ENCODE measurements around the gene EIF4EBP2. TPM values are rescaled to one million over a fixed set of nuclear protein-coding genes. Genes with fewer than 3 reads are reported as not detected.

Gene EIF4EBP2
- polyA plus RNA-seq, 1 experiment: 31.2 TPM

- Histone ChIP-seq H3K4me3 (ENCODE audit: low read depth, low read length) (no peak overlapping the region), H3K27ac (ENCODE audit: low read depth, low read length) (no peak overlapping the region), H3K27me3 (ENCODE audit: control insufficient read depth, insufficient read depth, low read length) (peaks cover 2% of the 10 kb centered on the region), H3K9me3 (ENCODE audit: control insufficient read depth, insufficient read depth, low read length) (no peaks in the 10 kb centered on the region)
- ChIA-PET CTCF (interaction anchor here (1.0 to 2.2 kb wide), 2 partner anchors 86 to 137 kb away, joined by 4 to 10 read pairs; no protein-coding TSS in a partner anchor), POLR2A (no interaction called here)
- TF ChIP-seq CTCF (IDR thresholded peaks at IDR 0.05; ENCODE audit: low read depth, low read length): no peak
- DNase-seq (ENCODE audit: low read depth, low spot score): no peak
These were observed 45.5 kb upstream of the EIF4EBP2 start for GRCh38 chr10:70358446-70358845.

DNA sequence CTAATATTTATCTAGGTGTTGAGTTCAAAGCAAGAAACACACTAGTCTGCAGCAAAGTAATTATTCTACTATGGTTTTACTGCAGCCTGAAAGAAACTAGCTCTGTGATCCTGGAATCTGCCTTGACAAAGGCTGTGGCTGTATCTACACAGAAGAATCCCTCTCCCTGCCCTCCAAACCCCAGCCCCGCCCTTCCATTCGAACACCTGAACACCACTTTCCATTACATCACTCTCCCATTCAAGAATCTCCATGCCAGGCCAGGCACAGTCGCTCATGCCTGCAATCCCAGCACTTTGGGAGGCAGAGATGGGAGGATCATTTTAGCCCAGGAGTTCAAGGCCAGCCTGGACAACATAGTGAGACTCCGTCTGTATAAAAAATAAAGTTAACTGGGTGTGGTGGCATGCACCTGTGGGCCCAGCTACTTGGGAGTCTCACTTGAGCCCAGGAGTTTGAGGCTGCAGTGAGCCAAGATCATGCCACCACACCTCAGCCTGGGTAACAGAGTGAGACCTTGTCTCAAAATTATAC lies 44.9 kb upstream of the EIF4EBP2 start:
- POLR2A ChIA-PET: interaction anchor here (0.8 kb wide), 1 partner anchor 61 kb away, joined by 5 read pairs; no protein-coding TSS in a partner anchor
- no peak for TF ChIP-seq CTCF (IDR thresholded peaks at IDR 0.05; ENCODE audit: low read depth, low read length)
- H3K27me3 ChIP-seq (ENCODE audit: control insufficient read depth, insufficient read depth, low read length): peaks cover 2% of the 10 kb centered on the region

DNA sequence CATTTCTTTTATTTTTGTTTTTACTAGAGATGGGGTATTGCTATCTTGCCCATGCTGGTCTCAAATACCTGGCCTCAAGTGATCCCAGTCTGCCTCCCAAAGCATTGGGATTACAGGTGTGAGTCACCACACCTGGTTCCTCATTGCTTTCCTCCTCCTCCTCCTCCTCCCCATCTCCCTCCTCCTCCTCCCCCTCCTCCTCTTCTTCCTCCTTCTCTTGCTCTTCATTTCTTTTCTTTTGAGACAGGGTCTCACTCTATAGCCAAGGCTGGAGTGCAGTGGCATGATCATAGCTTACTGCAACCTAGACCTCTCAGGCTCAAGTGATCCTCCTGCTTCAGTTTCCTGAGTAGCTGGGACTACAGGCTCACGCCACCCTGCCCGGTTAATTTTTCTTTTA lies 43.7 kb upstream of the EIF4EBP2 start:
- H3K27me3 ChIP-seq (ENCODE audit: control insufficient read depth, insufficient read depth, low read length): peaks cover 2% of the 10 kb centered on the region
- no peak for DNase-seq (ENCODE audit: low read depth, low spot score)
- no peak overlapping the region for H3K27ac ChIP-seq (ENCODE audit: low read depth, low read length)
- H3K9me3 ChIP-seq (ENCODE audit: control insufficient read depth, insufficient read depth, low read length): no peaks in the 10 kb centered on the region
- ChIA-PET CTCF (interaction anchor here (0.7 to 2.2 kb wide), 3 partner anchors 116 to 139 kb away, joined by 3 to 10 read pairs (median 5); no protein-coding TSS in a partner anchor), POLR2A (no interaction called here)
- no peak overlapping the region for H3K4me3 ChIP-seq (ENCODE audit: low read depth, low read length)
- no peak for TF ChIP-seq CTCF (IDR thresholded peaks at IDR 0.05; ENCODE audit: low read depth, low read length)

More for the DNA sequence above, 44.9 kb upstream of the EIF4EBP2 start:
- H3K4me3 ChIP-seq (ENCODE audit: low read depth, low read length): no peak overlapping the region
- DNase-seq (ENCODE audit: low read depth, low spot score): no peak
- no peak overlapping the region for H3K27ac ChIP-seq (ENCODE audit: low read depth, low read length)
- CTCF ChIA-PET: interaction anchor here (0.9 to 2.2 kb wide), 3 partner anchors 87 to 137 kb away, joined by 3 to 10 read pairs (median 4); no protein-coding TSS in a partner anchor
- no peaks in the 10 kb centered on the region for H3K9me3 ChIP-seq (ENCODE audit: control insufficient read depth, insufficient read depth, low read length)

GRCh38 chr10:70362328-70362727 lies 41.6 kb upstream of the EIF4EBP2 start:
- CTCF ChIA-PET: interaction anchor here (1.6 to 7.0 kb wide), 2 partner anchors 14 to 141 kb away, joined by 4 to 300 read pairs; no protein-coding TSS in a partner anchor
- H3K4me3 ChIP-seq (ENCODE audit: low read depth, low read length): no peak overlapping the region
- H3K9me3 ChIP-seq (ENCODE audit: control insufficient read depth, insufficient read depth, low read length): no peaks in the 10 kb centered on the region
- no peak for DNase-seq (ENCODE audit: low read depth, low spot score)
- TF ChIP-seq CTCF (IDR thresholded peaks at IDR 0.05; ENCODE audit: low read depth, low read length): no peak
- no peak overlapping the region for H3K27ac ChIP-seq (ENCODE audit: low read depth, low read length)
- POLR2A ChIA-PET: no interaction called here
- no peaks in the 10 kb centered on the region for H3K27me3 ChIP-seq (ENCODE audit: control insufficient read depth, insufficient read depth, low read length)

DNA sequence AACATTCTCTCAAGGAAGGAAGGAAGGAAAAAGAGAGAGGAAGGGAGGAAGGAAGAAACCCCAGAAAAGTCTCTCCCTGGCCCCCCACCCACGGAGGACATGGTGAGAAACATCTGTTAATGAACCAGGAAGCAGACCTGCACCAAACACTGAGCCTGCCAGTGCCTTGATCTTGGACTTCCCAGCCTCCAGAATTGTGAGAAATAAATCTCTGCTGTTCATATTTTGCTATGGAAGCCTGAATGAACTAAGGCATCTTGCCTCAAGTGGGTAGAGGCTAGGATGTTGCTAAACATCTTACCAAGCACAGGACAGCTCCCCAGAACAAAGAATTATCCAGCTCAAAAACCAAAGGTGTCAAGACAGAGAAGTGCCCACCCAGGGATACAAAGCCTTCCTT lies 40.7 kb upstream of the EIF4EBP2 start:
- CTCF ChIA-PET: interaction anchor here (0.6 to 7.0 kb wide), 9 partner anchors 13 to 248 kb away, joined by 3 to 300 read pairs (median 14); no protein-coding TSS in a partner anchor
- H3K27me3 ChIP-seq (ENCODE audit: control insufficient read depth, insufficient read depth, low read length): no peaks in the 10 kb centered on the region
- peak overlapping the region; percentile 98 for H3K27ac ChIP-seq (ENCODE audit: low read depth, low read length)
- no peaks in the 10 kb centered on the region for H3K9me3 ChIP-seq (ENCODE audit: control insufficient read depth, insufficient read depth, low read length)
- POLR2A ChIA-PET: interaction anchor here (1.2 to 2.0 kb wide), 4 partner anchors 12 to 217 kb away, joined by 4 to 14 read pairs (median 12); partner anchors contain the start of genes SAR1A and TYSND1
- no peak for DNase-seq (ENCODE audit: low read depth, low spot score)
- TF ChIP-seq CTCF (IDR thresholded peaks at IDR 0.05; ENCODE audit: low read depth, low read length): no peak
- no peak overlapping the region for H3K4me3 ChIP-seq (ENCODE audit: low read depth, low read length)

Data from AG04450 (cell line).